DMS114 treated with DMSO at 0.1 percent for 48 hours (cell line): ENCODE measurements around the gene TECRL.
A peak's percentile ranks its signal among the peaks of the same experiment; 100 is the strongest.

Source experiments
- DNase-seq: peaks from one replicate; lab custom pipeline; 2025; ENCODE audit not compliant: unreplicated experiment; lab: John Stamatoyannopoulos, UW

Gene TECRL

GRCh38 chr4:64330143-64330542, 79.1 kb downstream of the TECRL start:
- no peak for DNase-seq

GRCh38 chr4:64327237-64327636, 82.0 kb downstream of the TECRL start:
- DNase-seq: no peak

GRCh38 chr4:64326507-64326906, 82.7 kb downstream of the TECRL start:
- no peak for DNase-seq

GRCh38 chr4:64306255-64306565, 103.0 kb downstream of the TECRL start:
- no peak for DNase-seq

GRCh38 chr4:64305565-64306254, 103.5 kb downstream of the TECRL start:
- DNase-seq: no peak

GRCh38 chr4:64272432-64272831, 136.8 kb downstream of the TECRL start:
- no peak for DNase-seq

GRCh38 chr4:64271601-64272081, 137.6 kb downstream of the TECRL start:
- DNase-seq: no peak

- no peak for DNase-seq
Measured at GRCh38 chr4:64266669-64267068, 142.6 kb downstream of the TECRL start.

GRCh38 chr4:64266263-64266662, 143.0 kb downstream of the TECRL start:
- DNase-seq: no peak

GRCh38 chr4:64251781-64252180, 157.5 kb downstream of the TECRL start:
- no peak for DNase-seq

GRCh38 chr4:64250488-64250887, 158.8 kb downstream of the TECRL start:
- DNase-seq: no peak

- DNase-seq: no peak
Measured at GRCh38 chr4:64250061-64250460, 159.2 kb downstream of the TECRL start.

GRCh38 chr4:64248186-64248585, 161.1 kb downstream of the TECRL start:
- no peak for DNase-seq

GRCh38 chr4:64230709-64231310, 178.4 kb downstream of the TECRL start:
- peak; percentile 0 for DNase-seq
